Body of pancreas (tissue), 4 donors: ENCODE data around the gene MFSD11. TPM values are rescaled to one million over a fixed set of nuclear protein-coding genes. Genes with fewer than 3 reads are reported as not detected.

Experiments
- ATAC-seq: fragments of 150-250 bp; one replicate; pipeline ENCODE4 v1.9.1; 2016
- DNase-seq, 4 donors: peaks; one replicate each; pipeline ENCODE4 v3.0.0-alpha.2; 2019
- H3K27ac ChIP-seq, 4 donors: fragments of 200-600 bp; sonication (generic); 1 replicate in 3 of 4; 2 replicates in 1 of 4; pipeline versions ENCODE4 v1.5.1 to v1.6.1; 2016 to 2019; ENCODE audit warnings: mild to moderate bottlenecking in 1 of 4, mixed read lengths in 1 of 4, moderate library complexity in 1 of 4
- H3K27me3 ChIP-seq, 2 donors: fragments of 200-600 bp; sonication (generic); one replicate each; pipeline ENCODE4 v1.6.0; 2016; ENCODE audit warnings: mild to moderate bottlenecking in 1 of 2
- H3K36me3 ChIP-seq, 2 donors: fragments of 200-600 bp; sonication (generic); replicated peaks in 1 of 2; 2 replicates each; pipeline ENCODE4 v1.5.1; 2016; ENCODE audit warnings: low read depth in 2 of 2; ENCODE audit not compliant: insufficient read depth in 1 of 2
- H3K4me1 ChIP-seq: fragments of 200-600 bp; sonication (generic); one replicate; pipeline ENCODE4 v1.6.0; 2016
- H3K4me3 ChIP-seq, 2 donors: fragments of 200-600 bp; sonication (generic); 1 replicate in 1 of 2; 2 replicates in 1 of 2; pipeline ENCODE4 v1.5.1; 2016 to 2019
- H3K9me3 ChIP-seq, 3 donors: fragments of 200-600 bp; sonication (generic); 1 replicate in 2 of 3; 2 replicates in 1 of 3; pipeline ENCODE4 v1.5.1; 2016
- CTCF ChIP-seq, 7 experiments: fragments of 450-650 bp in 4 of 7; fragments of 200-600 bp in 3 of 7; sonication (generic) in 3 of 7; IDR thresholded peaks; one replicate each; pipeline ENCODE4 v1.5.1; 2016 to 2019; ENCODE audit warnings: antibody characterized with exemption in 7 of 7
- POLR2A ChIP-seq, 3 donors: fragments of 450-650 bp; IDR thresholded peaks; one replicate each; pipeline ENCODE4 v1.6.1; 2016; ENCODE audit warnings: antibody characterized with exemption in 3 of 3, mild to moderate bottlenecking in 2 of 3
- WGBS, 2 donors: methylation state at CpG; one replicate each; pipeline ENCODE4 v1.1.5; 2017; 5-methylcytosine and 5-hydroxymethylcytosine counted together
- intact Hi-C: fragments of 100-400 bp; cut with DNase I; formaldehyde crosslinking; loops from one replicate; pipeline ENCODE4 v1.15.1; 2023
- total RNA-seq, 2 donors: library from RNA; depleted of rRNA; stranded (reverse); fragments of >200 nt; gene quantifications; one replicate each; pipeline ENCODE4 v1.1.0, GENCODE V29; 2016

Gene MFSD11
- total RNA-seq, 2 donors from 2014 or later = 7.6 to 16.6 TPM

DNA sequence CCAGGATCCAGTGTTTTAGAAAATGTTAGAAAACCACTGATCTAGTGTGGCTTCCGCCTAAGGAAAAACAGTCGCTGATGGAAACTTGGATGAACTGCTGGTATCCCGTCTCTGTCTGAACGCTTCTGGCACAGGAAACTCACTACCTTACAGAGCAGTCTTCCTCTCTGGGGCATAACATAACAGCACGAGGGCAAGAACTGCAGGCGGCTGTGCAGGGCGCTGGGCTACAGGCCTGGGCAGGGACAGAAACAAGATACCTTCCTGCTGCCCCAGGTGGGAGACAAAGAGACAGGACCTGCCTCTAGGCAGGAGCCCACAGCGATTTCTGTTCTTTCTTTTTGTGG lies 37.7 kb upstream of the MFSD11 start:
- H3K27ac ChIP-seq = peak overlapping the region in 3 of 4 donors; percentile 30 to 67 (median 55)
- DNase-seq (no peak), ATAC-seq (no peak)
- TF ChIP-seq POLR2A (IDR thresholded peaks at IDR 0.05) = no peak
- TF ChIP-seq CTCF (IDR thresholded peaks at IDR 0.05) = no peak
- peaks cover 19% of the 10 kb centered on the region for H3K4me1 ChIP-seq
- intact Hi-C loops = no loop called here
- no peak overlapping the region for H3K4me3 ChIP-seq
- no peaks in the 10 kb centered on the region for H3K9me3 ChIP-seq
- WGBS, 2 donors = 74 to 80% methylated on average over 8 of the region's 8 CpGs
- H3K27me3 ChIP-seq = no peaks in the 10 kb centered on the region
- no peaks in the 10 kb centered on the region for H3K36me3 ChIP-seq

DNA sequence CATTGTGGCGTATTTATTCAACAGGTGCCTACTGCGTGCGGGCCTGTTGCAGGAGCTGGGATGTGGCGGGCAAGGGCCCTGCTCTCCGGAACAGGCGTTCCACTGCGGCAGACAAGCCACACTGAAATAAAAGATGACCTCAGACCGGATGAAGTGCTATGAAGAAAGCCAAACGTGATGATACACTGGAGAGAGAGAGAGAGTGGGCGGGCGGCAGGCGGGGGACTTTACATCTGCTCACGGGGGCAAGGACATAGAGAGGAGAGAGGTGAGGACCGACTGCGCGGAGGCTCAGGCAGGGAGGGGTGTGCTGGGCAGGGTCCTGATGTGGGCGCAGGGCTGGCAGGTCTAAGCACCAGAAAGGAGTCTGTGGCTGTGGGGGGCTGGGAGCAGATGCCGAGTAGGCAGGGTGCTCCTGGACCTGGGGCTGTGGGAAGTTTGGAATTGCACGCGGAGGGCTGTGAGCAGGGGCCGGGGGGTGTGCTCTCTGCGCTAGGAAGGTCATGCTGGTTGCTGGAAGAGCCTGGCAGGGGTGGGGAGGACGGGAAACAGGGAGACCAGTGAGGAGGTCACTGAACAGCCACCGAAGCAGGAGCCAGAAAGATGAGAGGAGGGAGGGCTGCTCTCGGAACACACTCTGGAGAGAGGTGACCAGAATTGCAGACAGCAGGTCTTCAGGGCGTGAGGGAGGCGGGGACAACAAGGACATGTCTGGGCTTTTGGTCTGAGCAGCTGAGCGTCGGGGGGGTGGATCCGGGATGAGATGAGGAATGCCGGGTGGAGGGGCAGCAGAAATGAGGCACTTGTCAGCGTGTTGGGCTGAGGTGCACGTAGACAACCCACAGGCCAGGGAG lies 37.1 kb upstream of the MFSD11 start:
- DNase-seq (peak in 2 of 4 donors; percentile 29 to 42), ATAC-seq (peak; percentile 49)
- 66 to 77% methylated on average over 32 to 33 of the region's 33 CpGs for WGBS, 2 donors
- Histone ChIP-seq H3K9me3 (no peaks in the 10 kb centered on the region), H3K4me3 (no peak overlapping the region), H3K36me3 (no peaks in the 10 kb centered on the region), H3K27ac (peak overlapping the region in 3 of 4 donors; percentile 30 to 67 (median 55)), H3K27me3 (no peaks in the 10 kb centered on the region), H3K4me1 (peaks cover 19% of the 10 kb centered on the region)
- intact Hi-C loops = no loop called here
- no peak for TF ChIP-seq CTCF (IDR thresholded peaks at IDR 0.05)
- TF ChIP-seq POLR2A (IDR thresholded peaks at IDR 0.05) = no peak

DNA sequence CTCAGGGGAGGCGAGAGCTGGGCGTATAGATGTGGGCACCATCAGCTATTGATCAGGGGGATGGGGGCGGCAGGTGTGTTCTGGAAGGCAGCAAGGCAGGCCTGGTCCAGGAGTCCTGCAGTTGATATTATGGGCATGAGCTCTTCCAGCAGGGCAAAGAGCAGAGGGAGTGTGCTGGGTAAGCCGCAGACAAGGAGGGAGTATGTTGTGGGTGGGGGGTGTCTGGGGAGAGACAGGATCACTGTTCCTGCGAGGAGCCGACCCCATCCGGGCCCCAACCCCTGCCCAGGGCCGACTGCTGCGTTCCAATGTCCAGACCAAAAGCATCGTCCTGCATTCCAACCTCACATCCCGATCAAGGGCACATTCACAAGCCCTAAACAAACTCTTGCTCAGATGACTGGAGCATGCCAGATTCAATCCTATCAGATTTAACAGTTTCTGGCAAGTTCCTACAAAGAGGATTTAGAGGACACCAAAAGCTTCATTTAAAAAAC lies 36.4 kb upstream of the MFSD11 start:
- TF ChIP-seq POLR2A (IDR thresholded peaks at IDR 0.05) = no peak
- no peak for TF ChIP-seq CTCF (IDR thresholded peaks at IDR 0.05)
- Histone ChIP-seq H3K27ac (peak overlapping the region in 2 of 4 donors; percentile 2 to 67), H3K4me1 (peaks cover 19% of the 10 kb centered on the region), H3K27me3 (no peaks in the 10 kb centered on the region), H3K4me3 (no peak overlapping the region), H3K9me3 (no peaks in the 10 kb centered on the region), H3K36me3 (no peaks in the 10 kb centered on the region)
- DNase-seq (no peak), ATAC-seq (no peak)
- intact Hi-C loops = no loop called here
- 67 to 76% methylated on average over 10 to 11 of the region's 11 CpGs for WGBS, 2 donors

DNA sequence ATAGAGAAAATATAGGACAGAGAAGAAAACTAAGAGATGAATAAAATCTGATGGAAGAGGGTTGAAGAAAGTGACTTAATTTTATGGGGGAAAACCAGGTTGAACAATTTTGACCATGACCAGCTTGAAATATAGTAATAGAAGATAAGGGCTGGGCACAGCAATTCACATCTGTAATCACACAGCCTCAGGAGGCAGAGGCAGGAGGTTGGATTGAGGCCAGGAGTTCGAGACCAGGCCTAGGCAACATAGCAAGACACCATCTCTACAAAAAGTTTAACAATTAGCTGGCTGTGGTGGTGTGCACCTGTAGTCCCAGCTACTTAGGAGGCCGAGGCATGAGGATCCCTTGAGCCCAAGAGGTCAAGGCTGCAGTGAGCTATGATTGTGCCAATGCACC lies 35.8 kb upstream of the MFSD11 start:
- Histone ChIP-seq H3K36me3 (no peaks in the 10 kb centered on the region), H3K27ac (peak overlapping the region in 1 of 4 donors; percentile 2), H3K4me3 (no peak overlapping the region), H3K4me1 (peaks cover 19% of the 10 kb centered on the region), H3K27me3 (no peaks in the 10 kb centered on the region), H3K9me3 (no peaks in the 10 kb centered on the region)
- intact Hi-C loops = no loop called here
- no peak for TF ChIP-seq CTCF (IDR thresholded peaks at IDR 0.05)
- no peak for TF ChIP-seq POLR2A (IDR thresholded peaks at IDR 0.05)
- DNase-seq (no peak), ATAC-seq (no peak)
- WGBS, 2 donors = 30 to 52% methylated on average over 2 of the region's 2 CpGs
